ENCODE data around the gene ANKRD52. TPM values are rescaled to one million over a fixed set of nuclear protein-coding genes. Genes with fewer than 3 reads are reported as not detected.

The ANKRD52 gene
- total and polyA plus RNA-seq, 9 of the 15 experiments (the other 6 are each of a cell fraction or from before 2014, with no cell fraction given) = 0.52 to 46.8 (median 7.9) TPM

- peak; percentile 62 for TF ChIP-seq ESRRA (IDR thresholded peaks at IDR 0.05; ENCODE audit: borderline replicate concordance, low read depth)
- TF ChIP-seq DNMT1 (IDR thresholded peaks at IDR 0.05) = no peak
- no peak for TF ChIP-seq OTX1 (CRISPR knock-in tag; IDR thresholded peaks at IDR 0.05)
- 0 out of 2 replicates have a peak, but pooled peaks have one; percentile 43 for TF ChIP-seq MTA1 (IDR thresholded peaks at IDR 0.05; ENCODE audit: borderline replicate concordance)
- no peak for TF ChIP-seq SLC30A9 (CRISPR knock-in tag; IDR thresholded peaks at IDR 0.05)
- TF ChIP-seq CTBP1 (IDR thresholded peaks at IDR 0.05; ENCODE audit: borderline replicate concordance) = no peak
- TF ChIP-seq ZBTB12 (CRISPR knock-in tag; IDR thresholded peaks at IDR 0.05) = no peak
- TF ChIP-seq ZNF277 (CRISPR knock-in tag; IDR thresholded peaks at IDR 0.05; ENCODE audit: borderline replicate concordance) = no peak
- no peak for TF ChIP-seq ZFX (CRISPR knock-in tag; IDR thresholded peaks at IDR 0.05)
- no peak for TF ChIP-seq TRIM25 (IDR thresholded peaks at IDR 0.05; ENCODE audit: borderline replicate concordance)
- TF ChIP-seq NR2F6 (CRISPR knock-in tag; IDR thresholded peaks at IDR 0.05) = 0 out of 2 replicates have a peak, but pooled peaks have one; percentile 54
Observed at GRCh38 chr12:56202366-56202765, 55.8 kb downstream of the ANKRD52 start (continued).

All from K562 (cell line).